Bronchial epithelial cell (primary cell): Measurements from ENCODE around the gene ADGRD1. TPM values are rescaled to one million over a fixed set of nuclear protein-coding genes. Genes with fewer than 3 reads are reported as not detected.

Source experiments
- DNase-seq: peaks from one replicate; pipeline ENCODE4 v3.0.0-alpha.2; 2010; ENCODE audit warnings: low read depth
- FAIRE-seq: peaks from 2 replicates; lab custom pipeline; 2011; peaks lifted over from hg19 to GRCh38; lab: Jason Lieb, UNC
- H3K27me3 ChIP-seq: 2 replicates; pipeline ENCODE4 v1.5.1; 2011; ENCODE audit warnings: low read length; ENCODE audit not compliant: control insufficient read depth, insufficient read depth
- H3K36me3 ChIP-seq: 2 replicates; pipeline ENCODE4 v1.5.1; 2011; ENCODE audit warnings: low read length; ENCODE audit not compliant: control insufficient read depth, insufficient read depth
- H3K4me3 ChIP-seq: 2 replicates; pipeline ENCODE4 v1.5.1; 2011; ENCODE audit warnings: mild to moderate bottlenecking, low read depth, low read length, control low read depth
- total RNA-seq: library from RNA; depleted of rRNA; stranded (reverse); fragments of >200 nt; gene quantifications from 2 replicates; pipeline ENCODE4 v1.2.1, GENCODE V29; 2014
- TF ChIP-seq, protein P1 (sequence below): IDR thresholded peaks from 2 replicates; pipeline ENCODE4 v1.5.1; 2011; ENCODE audit warnings: mild to moderate bottlenecking, moderate library complexity, low read length, control low read depth, inconsistent platforms; ENCODE audit not compliant: insufficient read depth, severe bottlenecking

Gene ADGRD1
- total RNA-seq, 1 donor from 2014 or later, result not detected

GRCh38 chr12:130956456-130957303 lies 3.0 kb downstream of the ADGRD1 start:
- TF ChIP-seq, protein P1, sequence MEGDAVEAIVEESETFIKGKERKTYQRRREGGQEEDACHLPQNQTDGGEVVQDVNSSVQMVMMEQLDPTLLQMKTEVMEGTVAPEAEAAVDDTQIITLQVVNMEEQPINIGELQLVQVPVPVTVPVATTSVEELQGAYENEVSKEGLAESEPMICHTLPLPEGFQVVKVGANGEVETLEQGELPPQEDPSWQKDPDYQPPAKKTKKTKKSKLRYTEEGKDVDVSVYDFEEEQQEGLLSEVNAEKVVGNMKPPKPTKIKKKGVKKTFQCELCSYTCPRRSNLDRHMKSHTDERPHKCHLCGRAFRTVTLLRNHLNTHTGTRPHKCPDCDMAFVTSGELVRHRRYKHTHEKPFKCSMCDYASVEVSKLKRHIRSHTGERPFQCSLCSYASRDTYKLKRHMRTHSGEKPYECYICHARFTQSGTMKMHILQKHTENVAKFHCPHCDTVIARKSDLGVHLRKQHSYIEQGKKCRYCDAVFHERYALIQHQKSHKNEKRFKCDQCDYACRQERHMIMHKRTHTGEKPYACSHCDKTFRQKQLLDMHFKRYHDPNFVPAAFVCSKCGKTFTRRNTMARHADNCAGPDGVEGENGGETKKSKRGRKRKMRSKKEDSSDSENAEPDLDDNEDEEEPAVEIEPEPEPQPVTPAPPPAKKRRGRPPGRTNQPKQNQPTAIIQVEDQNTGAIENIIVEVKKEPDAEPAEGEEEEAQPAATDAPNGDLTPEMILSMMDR, result no peak
- Histone ChIP-seq H3K27me3 (peaks cover 4% of the 10 kb centered on the region), H3K4me3 (no peak overlapping the region), H3K36me3 (no peaks in the 10 kb centered on the region)
- DNase-seq (no peak), FAIRE-seq (peak; percentile 96)

DNA sequence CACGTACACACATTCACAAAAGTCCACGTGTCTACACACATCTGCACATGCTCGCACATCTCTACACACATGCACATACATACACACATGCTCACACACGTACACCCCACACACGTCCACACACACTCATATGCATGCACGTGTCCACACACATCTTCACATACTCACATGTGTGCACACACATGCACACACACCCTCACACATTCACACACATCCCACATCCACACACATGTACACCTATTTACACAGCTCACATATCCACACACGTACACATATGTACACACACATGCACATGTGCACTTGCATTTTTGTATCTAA lies 3.6 kb downstream of the ADGRD1 start:
- Histone ChIP-seq H3K36me3 (no peaks in the 10 kb centered on the region), H3K4me3 (no peak overlapping the region), H3K27me3 (peaks cover 4% of the 10 kb centered on the region)
- DNase-seq (no peak), FAIRE-seq (no peak)
- TF ChIP-seq, protein P1, result no peak

- TF ChIP-seq, protein P1, result no peak
- Histone ChIP-seq H3K27me3 (peaks cover 4% of the 10 kb centered on the region), H3K4me3 (no peak overlapping the region), H3K36me3 (no peaks in the 10 kb centered on the region)
- FAIRE-seq, result no peak
- no peak for DNase-seq
Measured at GRCh38 chr12:130958557-130959140, 4.9 kb downstream of the ADGRD1 start.

- Histone ChIP-seq H3K4me3 (no peak overlapping the region), H3K27me3 (no peaks in the 10 kb centered on the region), H3K36me3 (no peaks in the 10 kb centered on the region)
- no peak for FAIRE-seq
- no peak for DNase-seq
- TF ChIP-seq, protein P1, result no peak
Measured at GRCh38 chr12:130959632-130960031, 5.9 kb downstream of the ADGRD1 start.

- FAIRE-seq (no peak), DNase-seq (no peak)
- Histone ChIP-seq H3K36me3 (no peaks in the 10 kb centered on the region), H3K27me3 (no peaks in the 10 kb centered on the region), H3K4me3 (no peak overlapping the region)
- TF ChIP-seq, protein P1, result no peak
Measured at GRCh38 chr12:130960058-130960457, 6.4 kb downstream of the ADGRD1 start.
